SIG-M5 treated with dmso at 0.1 percent for 504 hours (cell line): ENCODE data around the gene FAM222B.
A peak's percentile ranks its signal among the peaks of the same experiment; 100 is the strongest.
"Not testable (repeated sequence)": the region's sequence is repeated elsewhere in the genome, so short reads cannot be mapped to it uniquely, and the experiment has no call there.

Experiments
- DNase-seq: peaks from one replicate; lab custom pipeline; 2025; ENCODE audit not compliant: unreplicated experiment; lab: John Stamatoyannopoulos, UW

FAM222B gene

GRCh38 chr17:28842282-28843012 is at the start of gene FAM222B:
Gene FAM222B (minus strand): TSS chr17:28842790. CDS start chr17:28766667, 76,123 bp downstream.
- DNase-seq = peak; percentile 77

GRCh38 chr17:28892024-28892423 is 49.4 kb upstream of the FAM222B start:
- no peak for DNase-seq

- no peak for DNase-seq
Measured at GRCh38 chr17:28891201-28891600, 48.6 kb upstream of the FAM222B start.

GRCh38 chr17:28889996-28890395 is 47.4 kb upstream of the FAM222B start:
- no peak for DNase-seq

- DNase-seq = no peak
Measured at GRCh38 chr17:28888832-28889231, 46.2 kb upstream of the FAM222B start.

- no peak for DNase-seq
Measured at GRCh38 chr17:28887871-28888471, 45.4 kb upstream of the FAM222B start.

GRCh38 chr17:28885951-28886350 is 43.4 kb upstream of the FAM222B start:
- no peak for DNase-seq

GRCh38 chr17:28885363-28885762 is 42.8 kb upstream of the FAM222B start:
- DNase-seq = no peak

- no peak for DNase-seq
Measured at GRCh38 chr17:28883967-28884702, 41.5 kb upstream of the FAM222B start.

GRCh38 chr17:28882154-28882895 is 39.7 kb upstream of the FAM222B start:
- no peak for DNase-seq

- no peak for DNase-seq
Measured at GRCh38 chr17:28881533-28882056, 39.0 kb upstream of the FAM222B start.

- no peak for DNase-seq
Measured at GRCh38 chr17:28880572-28880945, 38.0 kb upstream of the FAM222B start.

GRCh38 chr17:28879886-28880571 is 37.4 kb upstream of the FAM222B start:
- DNase-seq = no peak

GRCh38 chr17:28878981-28879380 is 36.4 kb upstream of the FAM222B start:
- DNase-seq = peak; percentile 30

GRCh38 chr17:28878158-28878910 is 35.7 kb upstream of the FAM222B start:
- no peak for DNase-seq

- not testable (repeated sequence) for DNase-seq
Measured at GRCh38 chr17:28877150-28877711, 34.6 kb upstream of the FAM222B start.

GRCh38 chr17:28875848-28876550 is 33.4 kb upstream of the FAM222B start:
- no peak for DNase-seq

GRCh38 chr17:28874750-28875149 is 32.2 kb upstream of the FAM222B start:
- DNase-seq = no peak

- no peak for DNase-seq
Measured at GRCh38 chr17:28873839-28874238, 31.2 kb upstream of the FAM222B start.
